Activated T-helper 17 cell treated with anti-CD3 and anti-CD28 coated beads, Interleukin-2, amount 50 U/mL, for 72 hours (primary cell): ENCODE results near the gene PAK1. TPM values are rescaled to one million over a fixed set of nuclear protein-coding genes. Genes with fewer than 3 reads are reported as not detected.
A peak's percentile ranks its signal among the peaks of the same experiment; 100 is the strongest.

Experiments used
- ATAC-seq: fragments of 150-1000 bp; cut with Tn5 transposase; replicated peaks from 2 replicates; pipeline ENCODE4 v1.10.0; 2021; ENCODE audit warnings: mild to moderate bottlenecking, moderate library complexity
- H3K27ac Mint-ChIP-seq: one replicate; pipeline ENCODE4 v1.8.0; 2022; ENCODE audit warnings: mixed read lengths
- H3K27me3 Mint-ChIP-seq: one replicate; pipeline ENCODE4 v1.8.0; 2022; ENCODE audit warnings: mixed read lengths
- H3K36me3 Mint-ChIP-seq: one replicate; pipeline ENCODE4 v1.8.0; 2022; ENCODE audit warnings: low read depth, mild to moderate bottlenecking, mixed read lengths
- H3K4me1 Mint-ChIP-seq: one replicate; pipeline ENCODE4 v1.8.0; 2022; ENCODE audit warnings: mixed read lengths
- H3K4me3 Mint-ChIP-seq: one replicate; pipeline ENCODE4 v1.8.0; 2022; ENCODE audit warnings: mild to moderate bottlenecking, mixed read lengths
- H3K9me3 Mint-ChIP-seq: one replicate; pipeline ENCODE4 v1.8.0; 2022; ENCODE audit warnings: mixed read lengths
- total RNA-seq, 2 donors: library from RNA; stranded (reverse); gene quantifications; one replicate each; pipeline ENCODE4 v1.2.3, GENCODE V29; 2022

Gene PAK1
- total RNA-seq, 2 donors from 2014 or later: 26.2 to 42.0 TPM

GRCh38 chr11:77371646-77372045, 102.2 kb downstream of the PAK1 start:
- H3K36me3 Mint-ChIP-seq: peaks cover 20% of the 10 kb centered on the region
- H3K27me3 Mint-ChIP-seq: no peaks in the 10 kb centered on the region
- H3K9me3 Mint-ChIP-seq: no peaks in the 10 kb centered on the region
- ATAC-seq: no peak
- H3K4me3 Mint-ChIP-seq: no peak overlapping the region
- H3K27ac Mint-ChIP-seq: peak overlapping the region; percentile 55
- no peaks in the 10 kb centered on the region for H3K4me1 Mint-ChIP-seq

GRCh38 chr11:77370217-77370616, 103.7 kb downstream of the PAK1 start:
- Mint-ChIP-seq H3K36me3 (peaks cover 20% of the 10 kb centered on the region), H3K27ac (no peak overlapping the region), H3K27me3 (no peaks in the 10 kb centered on the region), H3K4me1 (no peaks in the 10 kb centered on the region), H3K9me3 (no peaks in the 10 kb centered on the region), H3K4me3 (no peak overlapping the region)
- ATAC-seq: no peak

- H3K36me3 Mint-ChIP-seq: peaks cover 18% of the 10 kb centered on the region
- no peak overlapping the region for H3K27ac Mint-ChIP-seq
- no peak for ATAC-seq
- H3K4me3 Mint-ChIP-seq: no peak overlapping the region
- no peaks in the 10 kb centered on the region for H3K4me1 Mint-ChIP-seq
- no peaks in the 10 kb centered on the region for H3K9me3 Mint-ChIP-seq
- no peaks in the 10 kb centered on the region for H3K27me3 Mint-ChIP-seq
These were observed 112.7 kb downstream of the PAK1 start for GRCh38 chr11:77361184-77361583.

GRCh38 chr11:77359481-77359880, 114.4 kb downstream of the PAK1 start:
- Mint-ChIP-seq H3K36me3 (peaks cover 18% of the 10 kb centered on the region), H3K9me3 (no peaks in the 10 kb centered on the region), H3K27ac (no peak overlapping the region), H3K4me1 (no peaks in the 10 kb centered on the region), H3K27me3 (no peaks in the 10 kb centered on the region), H3K4me3 (no peak overlapping the region)
- no peak for ATAC-seq

- Mint-ChIP-seq H3K9me3 (no peaks in the 10 kb centered on the region), H3K36me3 (peaks cover 19% of the 10 kb centered on the region), H3K4me1 (no peaks in the 10 kb centered on the region), H3K27me3 (no peaks in the 10 kb centered on the region), H3K4me3 (no peak overlapping the region), H3K27ac (no peak overlapping the region)
- ATAC-seq: no peak
These were observed 120.8 kb downstream of the PAK1 start for GRCh38 chr11:77353131-77353530.

GRCh38 chr11:77351281-77351886, 122.5 kb downstream of the PAK1 start:
- Mint-ChIP-seq H3K27me3 (no peaks in the 10 kb centered on the region), H3K4me3 (no peak overlapping the region), H3K36me3 (peaks cover 15% of the 10 kb centered on the region), H3K9me3 (no peaks in the 10 kb centered on the region), H3K4me1 (no peaks in the 10 kb centered on the region), H3K27ac (no peak overlapping the region)
- ATAC-seq: no peak

- no peak for ATAC-seq
- H3K36me3 Mint-ChIP-seq: peaks cover 28% of the 10 kb centered on the region
- no peaks in the 10 kb centered on the region for H3K9me3 Mint-ChIP-seq
- no peak overlapping the region for H3K27ac Mint-ChIP-seq
- no peaks in the 10 kb centered on the region for H3K27me3 Mint-ChIP-seq
- H3K4me1 Mint-ChIP-seq: no peaks in the 10 kb centered on the region
- H3K4me3 Mint-ChIP-seq: no peak overlapping the region
These were observed 125.9 kb downstream of the PAK1 start for GRCh38 chr11:77347948-77348347.

GRCh38 chr11:77346906-77347603, 126.8 kb downstream of the PAK1 start:
- Mint-ChIP-seq H3K9me3 (no peaks in the 10 kb centered on the region), H3K36me3 (peaks cover 37% of the 10 kb centered on the region), H3K27me3 (no peaks in the 10 kb centered on the region), H3K27ac (no peak overlapping the region), H3K4me1 (no peaks in the 10 kb centered on the region), H3K4me3 (no peak overlapping the region)
- no peak for ATAC-seq

- Mint-ChIP-seq H3K36me3 (peaks cover 51% of the 10 kb centered on the region), H3K9me3 (no peaks in the 10 kb centered on the region), H3K27ac (no peak overlapping the region), H3K4me3 (no peak overlapping the region), H3K4me1 (no peaks in the 10 kb centered on the region), H3K27me3 (no peaks in the 10 kb centered on the region)
- no peak for ATAC-seq
These were observed 128.3 kb downstream of the PAK1 start for GRCh38 chr11:77345621-77346020.

GRCh38 chr11:77340501-77340900, 133.4 kb downstream of the PAK1 start:
- H3K27me3 Mint-ChIP-seq: no peaks in the 10 kb centered on the region
- peaks cover 43% of the 10 kb centered on the region for H3K36me3 Mint-ChIP-seq
- H3K27ac Mint-ChIP-seq: no peak overlapping the region
- H3K9me3 Mint-ChIP-seq: no peaks in the 10 kb centered on the region
- no peaks in the 10 kb centered on the region for H3K4me1 Mint-ChIP-seq
- ATAC-seq: no peak
- H3K4me3 Mint-ChIP-seq: no peak overlapping the region

GRCh38 chr11:77332259-77332658, 141.6 kb downstream of the PAK1 start:
- no peaks in the 10 kb centered on the region for H3K4me1 Mint-ChIP-seq
- H3K4me3 Mint-ChIP-seq: no peak overlapping the region
- H3K27ac Mint-ChIP-seq: no peak overlapping the region
- H3K9me3 Mint-ChIP-seq: no peaks in the 10 kb centered on the region
- H3K27me3 Mint-ChIP-seq: no peaks in the 10 kb centered on the region
- ATAC-seq: no peak
- H3K36me3 Mint-ChIP-seq: peaks cover 30% of the 10 kb centered on the region

- ATAC-seq: peak; percentile 28
- Mint-ChIP-seq H3K27me3 (no peaks in the 10 kb centered on the region), H3K27ac (no peak overlapping the region), H3K4me1 (no peaks in the 10 kb centered on the region), H3K36me3 (peaks cover 39% of the 10 kb centered on the region), H3K4me3 (no peak overlapping the region), H3K9me3 (no peaks in the 10 kb centered on the region)
These were observed 148.7 kb downstream of the PAK1 start for GRCh38 chr11:77325159-77325558.

GRCh38 chr11:77324508-77324907, 149.4 kb downstream of the PAK1 start:
- H3K9me3 Mint-ChIP-seq: no peaks in the 10 kb centered on the region
- no peaks in the 10 kb centered on the region for H3K4me1 Mint-ChIP-seq
- peaks cover 39% of the 10 kb centered on the region for H3K36me3 Mint-ChIP-seq
- H3K4me3 Mint-ChIP-seq: no peak overlapping the region
- H3K27me3 Mint-ChIP-seq: no peaks in the 10 kb centered on the region
- no peak for ATAC-seq
- H3K27ac Mint-ChIP-seq: no peak overlapping the region

GRCh38 chr11:77322926-77323590, 150.8 kb downstream of the PAK1 start:
- no peak overlapping the region for H3K27ac Mint-ChIP-seq
- no peaks in the 10 kb centered on the region for H3K27me3 Mint-ChIP-seq
- no peak for ATAC-seq
- no peak overlapping the region for H3K4me3 Mint-ChIP-seq
- H3K9me3 Mint-ChIP-seq: no peaks in the 10 kb centered on the region
- H3K4me1 Mint-ChIP-seq: no peaks in the 10 kb centered on the region
- peaks cover 26% of the 10 kb centered on the region for H3K36me3 Mint-ChIP-seq

- Mint-ChIP-seq H3K36me3 (peaks cover 26% of the 10 kb centered on the region), H3K9me3 (no peaks in the 10 kb centered on the region), H3K27ac (no peak overlapping the region), H3K4me1 (no peaks in the 10 kb centered on the region), H3K27me3 (no peaks in the 10 kb centered on the region), H3K4me3 (no peak overlapping the region)
- no peak for ATAC-seq
These were observed 151.4 kb downstream of the PAK1 start for GRCh38 chr11:77322506-77322905.
